Esophagus muscularis mucosa (tissue), 4 donors: ENCODE measurements around the gene PRSS33. TPM values are rescaled to one million over a fixed set of nuclear protein-coding genes. Genes with fewer than 3 reads are reported as not detected.

Source experiments
- DNase-seq: peaks from one replicate; pipeline ENCODE4 v3.0.0-alpha.2; 2017; ENCODE audit errors: extremely low spot score
- H3K27ac ChIP-seq, 4 donors: fragments of 200-600 bp; sonication (generic); replicated peaks in 1 of 4; 1 replicate in 3 of 4; 2 replicates in 1 of 4; pipeline ENCODE4 v1.5.1; 2016 to 2019; ENCODE audit warnings: mild to moderate bottlenecking in 1 of 4
- H3K27me3 ChIP-seq, 4 donors: fragments of 200-600 bp; sonication (generic); one replicate each; pipeline versions ENCODE4 v1.5.1 to v1.6.0; 2016 to 2019
- H3K36me3 ChIP-seq, 4 donors: fragments of 200-600 bp; sonication (generic); one replicate each; pipeline ENCODE4 v1.5.1; 2016 to 2019
- H3K4me1 ChIP-seq, 4 donors: fragments of 200-600 bp; sonication (generic); one replicate each; pipeline ENCODE4 v1.5.1; 2016 to 2019
- H3K4me3 ChIP-seq, 4 donors: fragments of 200-600 bp; sonication (generic); 1 replicate in 2 of 4; 2 replicates in 2 of 4; pipeline ENCODE4 v1.5.1; 2016 to 2019; ENCODE audit warnings: mild to moderate bottlenecking in 4 of 4, moderate library complexity in 1 of 4
- H3K9me3 ChIP-seq, 4 donors: fragments of 200-600 bp; sonication (generic); 1 replicate in 3 of 4; 2 replicates in 1 of 4; pipeline ENCODE4 v1.5.1; 2016 to 2019
- EP300 ChIP-seq: sonication (generic); formaldehyde crosslinking; IDR thresholded peaks from one replicate; pipeline ENCODE4 v1.6.1; 2017; ENCODE audit warnings: antibody characterized with exemption
- POLR2A ChIP-seq: fragments of 450-650 bp; IDR thresholded peaks from one replicate; pipeline ENCODE4 v1.6.1; 2017; ENCODE audit warnings: antibody characterized with exemption, moderate library complexity, mild to moderate bottlenecking, low read depth
- POLR2AphosphoS5 ChIP-seq, 2 donors: sonication (generic); formaldehyde crosslinking; IDR thresholded peaks; one replicate each; pipeline ENCODE4 v1.6.1; 2017; ENCODE audit warnings: antibody characterized with exemption in 2 of 2
- WGBS: methylation state at CpG from one replicate; pipeline ENCODE4 v1.1.5; 2018; 5-methylcytosine and 5-hydroxymethylcytosine counted together
- intact Hi-C: fragments of 100-400 bp; cut with DNase I; formaldehyde crosslinking; loops from one replicate; pipeline ENCODE4 v1.15.1; 2023
- small RNA-seq, 3 donors: library from RNA; depleted of rRNA; stranded (forward); fragments of <200 nt; gene quantifications; one replicate each; pipeline ENCODE3, GENCODE V24; 2016
- total RNA-seq, 4 donors: library from RNA; depleted of rRNA; stranded (reverse); fragments of >200 nt; gene quantifications; one replicate each; pipeline versions ENCODE4 v1.1.0 to v1.2.1, GENCODE V29; 2016
- TF ChIP-seq, protein P1 (sequence below), 3 experiments: fragments of 200-600 bp in 2 of 3; fragments of 450-650 bp in 1 of 3; sonication (generic) in 2 of 3; IDR thresholded peaks; one replicate each; pipeline ENCODE4 v1.5.1; 2017 to 2019; ENCODE audit warnings: antibody characterized with exemption in 3 of 3, mild to moderate bottlenecking in 2 of 3, moderate library complexity in 1 of 3

Gene PRSS33
- total RNA-seq, 4 donors from 2014 or later: not detected

DNA sequence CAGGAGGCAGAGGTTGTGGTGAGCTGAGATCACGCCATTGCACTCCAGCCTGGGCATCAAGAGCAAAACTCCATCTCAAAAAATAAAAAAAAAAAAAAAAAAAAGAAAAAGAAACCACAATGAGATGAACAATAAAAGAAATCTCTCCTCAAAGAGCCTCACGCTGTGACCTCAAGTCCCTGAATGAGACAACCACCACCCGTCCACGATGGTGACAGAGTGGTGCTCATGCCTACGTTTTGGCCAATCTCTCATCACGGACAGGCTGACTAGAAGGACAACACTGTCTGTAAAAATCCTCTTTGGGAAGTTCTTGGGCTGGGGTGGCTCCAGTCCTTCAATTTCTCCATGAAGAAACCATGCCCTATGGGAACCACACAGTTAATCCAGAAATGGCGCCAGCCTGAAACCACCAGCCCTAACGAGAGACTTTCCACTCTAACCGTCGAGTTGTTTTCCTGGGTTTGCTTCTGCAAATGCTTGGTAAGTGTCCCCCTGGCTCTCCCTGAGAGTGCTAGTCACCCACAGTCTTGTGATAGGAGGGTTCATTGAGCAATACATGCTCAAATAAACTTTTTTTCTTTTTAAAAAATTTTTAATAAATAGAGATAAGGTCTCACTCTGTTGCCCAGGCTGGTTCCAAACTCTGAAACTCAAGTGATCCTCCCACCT, 52.4 kb downstream of the PRSS33 start:
- Histone ChIP-seq H3K4me3 (no peak overlapping the region), H3K27me3 (peaks cover 0 to 54% (median 0%) of the 10 kb centered on the region in 4 donors), H3K4me1 (no peaks in the 10 kb centered on the region), H3K27ac (no peak overlapping the region), H3K9me3 (no peaks in the 10 kb centered on the region), H3K36me3 (no peaks in the 10 kb centered on the region)
- DNase-seq: no peak
- intact Hi-C loops: no loop called here
- 77% methylated on average over 10 of the region's 10 CpGs for WGBS
- TF ChIP-seq POLR2AphosphoS5 (IDR thresholded peaks at IDR 0.05) (no peak), POLR2A (no peak), EP300 (no peak)
- TF ChIP-seq, protein P1, sequence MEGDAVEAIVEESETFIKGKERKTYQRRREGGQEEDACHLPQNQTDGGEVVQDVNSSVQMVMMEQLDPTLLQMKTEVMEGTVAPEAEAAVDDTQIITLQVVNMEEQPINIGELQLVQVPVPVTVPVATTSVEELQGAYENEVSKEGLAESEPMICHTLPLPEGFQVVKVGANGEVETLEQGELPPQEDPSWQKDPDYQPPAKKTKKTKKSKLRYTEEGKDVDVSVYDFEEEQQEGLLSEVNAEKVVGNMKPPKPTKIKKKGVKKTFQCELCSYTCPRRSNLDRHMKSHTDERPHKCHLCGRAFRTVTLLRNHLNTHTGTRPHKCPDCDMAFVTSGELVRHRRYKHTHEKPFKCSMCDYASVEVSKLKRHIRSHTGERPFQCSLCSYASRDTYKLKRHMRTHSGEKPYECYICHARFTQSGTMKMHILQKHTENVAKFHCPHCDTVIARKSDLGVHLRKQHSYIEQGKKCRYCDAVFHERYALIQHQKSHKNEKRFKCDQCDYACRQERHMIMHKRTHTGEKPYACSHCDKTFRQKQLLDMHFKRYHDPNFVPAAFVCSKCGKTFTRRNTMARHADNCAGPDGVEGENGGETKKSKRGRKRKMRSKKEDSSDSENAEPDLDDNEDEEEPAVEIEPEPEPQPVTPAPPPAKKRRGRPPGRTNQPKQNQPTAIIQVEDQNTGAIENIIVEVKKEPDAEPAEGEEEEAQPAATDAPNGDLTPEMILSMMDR (IDR thresholded peaks at IDR 0.05): no peak

Small RNA genes lying within 50 kb of the gene (small RNA-seq; reads per million reads assigned to genes)
- 0 reads per million in 3 donors for gene SNORA3C

Other genes with a start within 250 kb of the PRSS33 start
- 10 to 100 TPM; 28.3 to 45.7 (median 35.0) TPM for gene PDPK1, start 249.5 kb downstream of the PRSS33 start, total RNA-seq
- 10 to 100 TPM in 3 of 4 donors, 1 to 10 TPM in 1; 9.1 to 22.1 (median 15.7) TPM for gene KCTD5, start 105.0 kb downstream of the PRSS33 start, total RNA-seq
- gene PRSS27, start 67.3 kb downstream of the PRSS33 start, total RNA-seq: 1 to 10 TPM in 3 of 4 donors, under 1 TPM in 1; 0.75 to 4.2 (median 2.2) TPM
- gene SRRM2, start 34.9 kb downstream of the PRSS33 start, total RNA-seq: 100 to 1,000 TPM; 126 to 325 (median 234) TPM
- 100 to 1,000 TPM; 199 to 229 (median 213) TPM for gene ELOB, start 10.3 kb downstream of the PRSS33 start, total RNA-seq
- gene PRSS41, start 10.9 kb upstream of the PRSS33 start, total RNA-seq: not detected
- gene PRSS21, start 29.7 kb upstream of the PRSS33 start, total RNA-seq: not detected
- not detected for gene ZG16B, start 42.7 kb upstream of the PRSS33 start, total RNA-seq
- not detected for gene PRSS22, start 70.6 kb upstream of the PRSS33 start, total RNA-seq
- 10 to 100 TPM; 41.9 to 47.2 (median 43.9) TPM for gene FLYWCH2, start 95.7 kb upstream of the PRSS33 start, total RNA-seq
- gene FLYWCH1, start 124.4 kb upstream of the PRSS33 start, total RNA-seq: 10 to 100 TPM; 33.8 to 61.6 (median 46.8) TPM
- under 1 TPM in 1 of 4 donors, not detected in 3; 0.13 TPM for gene KREMEN2, start 176.7 kb upstream of the PRSS33 start, total RNA-seq
- gene PAQR4, start 181.8 kb upstream of the PRSS33 start, total RNA-seq: 1 to 10 TPM; 2.2 to 7.5 (median 4.7) TPM
- 1 to 10 TPM in 1 of 4 donors, under 1 TPM in 1, not detected in 2; 0.57 to 2.5 TPM for gene PKMYT1, start 192.9 kb upstream of the PRSS33 start, total RNA-seq
- under 1 TPM in 3 of 4 donors, not detected in 1; 0.17 to 0.42 (median 0.32) TPM for gene CLDN9, start 225.4 kb upstream of the PRSS33 start, total RNA-seq
- not detected for gene CLDN6, start 230.6 kb upstream of the PRSS33 start, total RNA-seq
- 100 to 1,000 TPM in 1 of 4 donors, 10 to 100 TPM in 3; 20.9 to 140 (median 57.5) TPM for gene TNFRSF12A, start 232.8 kb upstream of the PRSS33 start, total RNA-seq
- gene HCFC1R1, start 236.4 kb upstream of the PRSS33 start, total RNA-seq: 100 to 1,000 TPM in 2 of 4 donors, 10 to 100 TPM in 2; 28.8 to 134 (median 72.2) TPM
- 10 to 100 TPM; 14.1 to 27.9 (median 23.0) TPM for gene THOC6, start 236.5 kb upstream of the PRSS33 start, total RNA-seq
- under 1 TPM in 2 of 4 donors, not detected in 2; 0.19 to 0.42 TPM for gene BICDL2, start 249.4 kb upstream of the PRSS33 start, total RNA-seq